Neural cell (in vitro differentiated cells): ENCODE results near the gene NSUN6.

ENCODE experiments used
- CTCF ChIP-seq: fragments of 450-650 bp; IDR thresholded peaks from 2 replicates; pipeline ENCODE4 v1.5.1; 2014; ENCODE audit warnings: antibody characterized with exemption, mild to moderate bottlenecking, moderate library complexity; ENCODE audit not compliant: poor library complexity, severe bottlenecking
- EP300 ChIP-seq: fragments of 450-650 bp; conservative IDR thresholded peaks from 2 replicates; pipeline ENCODE4 v1.6.1; 2014; ENCODE audit warnings: antibody characterized with exemption, mild to moderate bottlenecking, moderate library complexity; ENCODE audit not compliant: poor library complexity, severe bottlenecking
- EZH2 ChIP-seq: fragments of 200-600, 300-800 bp; shearing (Covaris generic), sonication (generic); IDR thresholded peaks from 2 replicates; pipeline ENCODE4 v1.6.1; 2014; ENCODE audit warnings: antibody characterized with exemption, low read length, borderline replicate concordance, mild to moderate bottlenecking; ENCODE audit not compliant: insufficient read depth, poor library complexity, severe bottlenecking
- MXI1 ChIP-seq: fragments of 450-650 bp; conservative IDR thresholded peaks from 2 replicates; pipeline ENCODE4 v1.6.1; 2014; ENCODE audit warnings: antibody characterized with exemption, mild to moderate bottlenecking; ENCODE audit not compliant: poor library complexity, severe bottlenecking
- POLR2AphosphoS5 ChIP-seq: IDR thresholded peaks from 2 replicates; pipeline ENCODE4 v1.6.1; 2012
- RAD21 ChIP-seq: fragments of 450-650 bp; conservative IDR thresholded peaks from 2 replicates; pipeline ENCODE4 v1.6.1; 2014; ENCODE audit warnings: antibody characterized with exemption, mild to moderate bottlenecking, moderate library complexity
- REST ChIP-seq: IDR thresholded peaks from 2 replicates; pipeline ENCODE4 v1.6.1; 2012; ENCODE audit warnings: borderline replicate concordance
- SMC3 ChIP-seq: fragments of 450-650 bp; conservative IDR thresholded peaks from 2 replicates; pipeline ENCODE4 v1.6.1; 2014; ENCODE audit warnings: antibody characterized with exemption, mild to moderate bottlenecking, moderate library complexity; ENCODE audit not compliant: poor library complexity
- TAF1 ChIP-seq: IDR thresholded peaks from 2 replicates; pipeline ENCODE4 v1.6.1; 2012; ENCODE audit warnings: low read depth

DNA sequence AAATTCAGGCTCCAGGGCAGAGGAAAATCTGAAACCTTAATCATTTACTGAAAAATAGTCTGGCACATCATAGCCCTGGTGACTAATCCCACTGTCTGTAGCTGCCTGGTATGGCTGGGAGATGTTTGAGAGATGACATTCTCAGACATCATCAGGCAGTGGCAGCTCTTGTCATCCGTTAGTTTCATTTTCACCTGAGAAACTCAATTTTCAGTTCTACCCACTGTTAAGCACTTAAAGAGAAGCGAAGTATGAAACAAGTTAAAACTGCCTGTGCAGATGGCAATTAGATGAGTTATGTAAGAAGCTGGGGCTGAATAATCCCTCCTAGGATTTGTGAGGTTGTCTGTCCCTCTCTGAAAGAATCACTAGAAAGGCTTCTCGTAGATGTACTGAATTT lies 150.2 kb downstream of the NSUN6 start:
- no peak for TF ChIP-seq CTCF
- no peak for TF ChIP-seq TAF1
- TF ChIP-seq EZH2, result no peak
- TF ChIP-seq REST, result no peak
- TF ChIP-seq RAD21, result peak; percentile 10
- peak; percentile 25 for TF ChIP-seq POLR2AphosphoS5
- TF ChIP-seq SMC3, result no peak
- no peak for TF ChIP-seq MXI1
- peak; percentile 66 for TF ChIP-seq EP300
